SK-N-SH treated with all-trans-retinoic acid at 6 μM for 48 hours (cell line): ENCODE measurements around the gene ENTHD1.

Source experiments
- BACH2 ChIP-seq: fragments of 250-450 bp; sonication (Bioruptor Pico); IDR thresholded peaks from 2 replicates; pipeline ENCODE4 v1.9.0; 2021; ENCODE audit warnings: mild to moderate bottlenecking, borderline replicate concordance
- PPARA ChIP-seq: fragments of 250-450 bp; sonication (Bioruptor Pico); IDR thresholded peaks from 2 replicates; pipeline ENCODE4 v1.5.0; 2020; ENCODE audit warnings: mild to moderate bottlenecking, borderline replicate concordance
- TCF4 ChIP-seq: fragments of 250-450 bp; sonication (Bioruptor Pico); IDR thresholded peaks from 2 replicates; pipeline ENCODE4 v1.8.0; 2021; ENCODE audit warnings: mild to moderate bottlenecking, moderate library complexity, borderline replicate concordance
- ZFP3 ChIP-seq: fragments of 250-450 bp; sonication (Bioruptor Pico); IDR thresholded peaks from 2 replicates; pipeline ENCODE4 v1.5.0; 2020; ENCODE audit warnings: mild to moderate bottlenecking, moderate library complexity
- ZNF565 ChIP-seq: fragments of 450-650 bp; formaldehyde crosslinking; conservative IDR thresholded peaks from 2 replicates; pipeline ENCODE4 v1.5.0; 2020; ENCODE audit warnings: low read depth, mild to moderate bottlenecking, moderate library complexity

DNA sequence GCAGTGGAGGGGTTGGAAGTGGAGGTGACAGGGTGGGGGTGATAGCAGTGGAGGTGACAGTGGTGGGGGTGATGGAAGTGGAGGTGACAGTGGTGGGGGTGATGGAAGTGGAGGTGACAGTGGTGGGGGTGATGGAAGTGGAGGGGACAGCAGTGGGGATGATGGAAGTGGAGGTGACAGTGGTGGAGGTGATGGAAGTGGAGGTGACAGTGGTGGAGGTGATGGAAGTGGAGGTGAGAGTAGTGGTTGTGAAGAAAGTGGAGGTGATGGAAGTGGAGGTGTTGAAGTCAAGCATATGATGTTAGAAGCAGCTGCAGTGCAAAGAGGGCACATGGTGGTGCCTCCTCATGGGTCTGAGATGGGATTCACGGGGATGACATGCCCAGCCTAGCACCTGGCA, 181.5 kb downstream of the ENTHD1 start:
- TF ChIP-seq ZFP3, result no peak
- no peak for TF ChIP-seq TCF4 (CRISPR knock-in tag)
- no peak for TF ChIP-seq PPARA (CRISPR knock-in tag)
- no peak for TF ChIP-seq BACH2 (CRISPR knock-in tag)
- no peak for TF ChIP-seq ZNF565 (CRISPR knock-in tag)
